ENCODE results near the gene ATP10A. TPM values are rescaled to one million over a fixed set of nuclear protein-coding genes. Genes with fewer than 3 reads are reported as not detected.

Gene ATP10A
- polyA plus RNA-seq, 1 donor from 2014 or later: not detected

GRCh38 chr15:25734680-25735355, 128.3 kb downstream of the ATP10A start:
- no peaks in the 10 kb centered on the region for H3K79me2 ChIP-seq (replicated peaks; ENCODE audit: insufficient read depth, low read length)
- no peaks in the 10 kb centered on the region for H3K27me3 ChIP-seq (ENCODE audit: insufficient read depth, low read depth, low read length)
- no peak overlapping the region for H3K4me2 ChIP-seq (ENCODE audit: low read length)
- no peak overlapping the region for H3K9ac ChIP-seq (ENCODE audit: low read length)
- H3K9me2 ChIP-seq (ENCODE audit: insufficient read depth, low read length): no peaks in the 10 kb centered on the region
- no peak overlapping the region for H3K4me3 ChIP-seq (ENCODE audit: low read length)
- H3K36me3 ChIP-seq (ENCODE audit: insufficient read depth, low read length): no peaks in the 10 kb centered on the region
- H4K20me1 ChIP-seq (ENCODE audit: insufficient read depth): no peaks in the 10 kb centered on the region
- no peak overlapping the region for H3K27ac ChIP-seq (ENCODE audit: low read length)
- TF ChIP-seq REST (IDR thresholded peaks at IDR 0.05; ENCODE audit: borderline replicate concordance) (no peak), POLR2AphosphoS5 (IDR thresholded peaks at IDR 0.05) (no peak), CTCF (IDR thresholded peaks at IDR 0.05; ENCODE audit: poor library complexity, severe bottlenecking) (no peak), TAF1 (IDR thresholded peaks at IDR 0.05; ENCODE audit: low read depth) (no peak), EZH2 (IDR thresholded peaks at IDR 0.05; ENCODE audit: borderline replicate concordance, insufficient read depth, low read length, poor library complexity, severe bottlenecking) (no peak), MXI1 (conservative IDR thresholded peaks at IDR 0.05; ENCODE audit: poor library complexity, severe bottlenecking) (no peak), EP300 (conservative IDR thresholded peaks at IDR 0.05; ENCODE audit: poor library complexity, severe bottlenecking) (no peak), SMC3 (conservative IDR thresholded peaks at IDR 0.05; ENCODE audit: poor library complexity) (no peak), RAD21 (conservative IDR thresholded peaks at IDR 0.05) (no peak)
- no peak overlapping the region for H2AFZ ChIP-seq (ENCODE audit: low read depth, low read length)
- H3K9me3 ChIP-seq (ENCODE audit: low read length): no peaks in the 10 kb centered on the region
- H3F3A ChIP-seq (ENCODE audit: insufficient read depth, low read length, poor library complexity, severe bottlenecking): no peaks in the 10 kb centered on the region

GRCh38 chr15:25733856-25734679, 129.1 kb downstream of the ATP10A start:
- no peaks in the 10 kb centered on the region for H3F3A ChIP-seq (ENCODE audit: insufficient read depth, low read length, poor library complexity, severe bottlenecking)
- no peak overlapping the region for H2AFZ ChIP-seq (ENCODE audit: low read depth, low read length)
- H3K9me2 ChIP-seq (ENCODE audit: insufficient read depth, low read length): no peaks in the 10 kb centered on the region
- no peaks in the 10 kb centered on the region for H3K27me3 ChIP-seq (ENCODE audit: insufficient read depth, low read depth, low read length)
- H3K4me3 ChIP-seq (ENCODE audit: low read length): no peak overlapping the region
- TF ChIP-seq TAF1 (IDR thresholded peaks at IDR 0.05; ENCODE audit: low read depth): no peak
- TF ChIP-seq CTCF (IDR thresholded peaks at IDR 0.05; ENCODE audit: poor library complexity, severe bottlenecking): no peak
- no peak for TF ChIP-seq EZH2 (IDR thresholded peaks at IDR 0.05; ENCODE audit: borderline replicate concordance, insufficient read depth, low read length, poor library complexity, severe bottlenecking)
- H4K20me1 ChIP-seq (ENCODE audit: insufficient read depth): no peaks in the 10 kb centered on the region
- no peak overlapping the region for H3K4me2 ChIP-seq (ENCODE audit: low read length)
- H3K9ac ChIP-seq (ENCODE audit: low read length): no peak overlapping the region
- no peak overlapping the region for H3K27ac ChIP-seq (ENCODE audit: low read length)
- H3K9me3 ChIP-seq (ENCODE audit: low read length): no peaks in the 10 kb centered on the region
- H3K79me2 ChIP-seq (replicated peaks; ENCODE audit: insufficient read depth, low read length): no peaks in the 10 kb centered on the region
- no peaks in the 10 kb centered on the region for H3K36me3 ChIP-seq (ENCODE audit: insufficient read depth, low read length)

Data from neural cell (in vitro differentiated cells).